Bladder microvascular endothelial cell (primary cell): Measurements from ENCODE around the gene CKAP2L. TPM values are rescaled to one million over a fixed set of nuclear protein-coding genes. Genes with fewer than 3 reads are reported as not detected.

ENCODE experiments used
- total RNA-seq: library from RNA; depleted of rRNA; stranded (reverse); fragments of >200 nt; gene quantifications from 2 replicates; pipeline ENCODE4 v1.2.3, GENCODE V29; 2014

Gene CKAP2L
- total RNA-seq: 3.8 and 4.5 TPM in 2 replicates

DNA sequence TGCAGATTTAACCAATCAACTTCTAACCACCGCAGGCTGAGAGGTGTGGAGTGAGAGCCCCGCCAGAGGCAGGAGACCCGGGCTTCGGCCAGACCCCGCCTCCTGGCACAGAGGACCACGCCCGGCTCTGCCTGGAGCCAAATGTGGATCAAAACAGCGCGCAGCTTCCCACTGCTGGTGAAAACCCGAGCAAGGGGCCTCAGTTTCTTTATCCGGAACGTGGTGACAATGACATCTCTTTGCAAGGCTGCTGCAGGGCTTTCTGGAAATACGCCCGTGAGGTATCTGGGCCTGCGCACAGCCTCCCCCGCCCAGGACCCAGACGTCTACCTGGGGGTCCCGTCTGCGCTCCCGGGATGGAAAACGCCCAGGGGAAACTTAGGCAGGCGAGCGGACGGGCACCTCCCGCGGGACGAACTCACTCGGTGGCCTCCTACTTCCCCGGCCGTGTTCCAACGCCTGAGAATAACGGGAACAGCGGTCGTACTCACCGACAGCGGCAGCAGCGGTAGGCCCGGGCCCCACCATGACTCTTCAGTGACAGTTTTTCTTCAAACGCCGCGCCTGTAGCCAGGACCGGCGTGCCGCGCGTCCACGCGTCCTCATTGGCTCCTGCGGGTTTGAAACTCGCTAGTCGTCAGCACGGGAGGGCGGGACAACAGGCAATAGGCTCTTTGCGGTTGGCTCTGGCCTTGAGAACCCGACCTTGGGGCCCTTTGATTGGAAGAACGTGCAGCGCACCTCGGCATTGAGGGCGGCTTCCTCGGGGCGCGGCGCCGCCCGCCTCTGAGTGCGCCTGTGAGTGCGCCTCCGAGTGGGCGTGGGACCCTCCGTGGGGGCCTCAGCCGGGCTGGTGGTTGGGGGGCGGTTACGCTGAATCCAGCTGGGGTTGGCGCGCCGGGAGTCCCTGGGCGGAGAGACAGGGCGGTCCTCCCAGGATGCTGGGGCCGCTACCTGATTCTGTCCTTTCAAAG is at the start of gene CKAP2L:
CKAP2L (minus strand) TSS at position 539 of the 974 bp plus-strand sequence; CDS start at position 528, 11 bp downstream.

DNA sequence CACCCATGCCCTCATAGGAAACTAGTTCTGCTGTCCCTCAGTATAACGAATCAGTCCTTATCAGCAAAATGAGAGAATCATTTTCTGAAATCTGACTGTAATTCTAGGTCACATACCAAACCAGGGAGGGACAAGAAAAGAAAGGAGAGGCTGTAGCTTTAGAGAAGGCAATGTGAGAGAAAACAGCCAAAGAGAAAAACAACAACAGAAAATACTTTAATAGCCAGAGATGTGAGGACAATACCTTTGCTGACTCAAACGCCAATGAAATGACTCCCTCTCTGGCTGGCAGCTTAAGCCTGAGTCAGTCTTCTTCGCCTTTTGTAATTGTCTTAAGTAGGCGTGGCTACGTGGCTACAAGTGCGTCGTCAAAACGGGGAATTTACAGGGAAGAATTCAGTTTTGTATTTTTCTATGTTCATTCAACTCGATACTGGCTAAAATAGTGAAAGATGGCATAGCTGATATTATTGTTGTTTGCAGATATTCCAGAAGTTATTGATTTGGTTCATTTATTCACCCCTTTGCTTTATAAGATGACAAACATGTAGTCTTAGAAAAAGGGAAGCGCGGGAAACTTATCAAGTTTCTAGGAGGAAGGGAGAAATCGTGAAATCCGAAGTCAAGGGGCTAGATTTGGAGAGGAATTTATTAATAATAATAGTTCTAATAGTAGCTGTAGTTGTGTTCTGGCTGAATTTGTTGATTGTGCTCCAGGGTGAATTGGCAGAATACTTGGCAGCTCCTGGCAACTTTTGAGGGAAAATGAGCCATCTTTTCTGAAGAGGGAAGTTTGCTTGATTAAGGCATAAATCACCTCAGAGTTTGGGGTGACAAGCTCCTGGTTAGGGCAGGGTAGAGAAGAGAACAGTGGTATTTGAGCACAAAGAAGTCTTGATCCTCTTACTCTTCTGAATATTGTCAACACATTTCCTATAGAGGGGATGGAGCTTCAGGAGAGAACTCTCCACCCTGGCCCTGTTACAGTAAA is 20.1 kb upstream of the CKAP2L start, which contains the start of gene IL1A:
IL1A (minus strand) TSS at position 295 of the 991 bp plus-strand sequence. CDS start 723 bp downstream, outside the sequence.

GRCh38 chr2:112720785-112721184 is 43.6 kb downstream of the CKAP2L start, which contains the start of gene NT5DC4:
TSS of gene NT5DC4 (plus strand) at chr2:112721020. CDS start at chr2:112721080, 60 bp downstream.

Other genes starting within 250 kb of the CKAP2L start
- gene POLR1B, start 222.1 kb downstream of the CKAP2L start, total RNA-seq: 10.8 and 28.3 TPM in 2 replicates
- 5.6 and 9.2 TPM in 2 replicates for gene CHCHD5, start 180.0 kb downstream of the CKAP2L start, total RNA-seq
- 40.6 and 64.7 TPM in 2 replicates for gene SLC20A1, start 118.7 kb downstream of the CKAP2L start, total RNA-seq
- gene NT5DC4, start 43.6 kb downstream of the CKAP2L start, total RNA-seq: not detected in 2 replicates
- 0.13 and 0.32 TPM in 2 replicates for gene IL1A, start 19.9 kb upstream of the CKAP2L start, total RNA-seq
- gene IL1B, start 72.2 kb upstream of the CKAP2L start, total RNA-seq: 0.25 and 0.32 TPM in 2 replicates
- gene IL37, start 146.6 kb upstream of the CKAP2L start, total RNA-seq: not detected in 2 replicates
- gene IL36G, start 213.4 kb upstream of the CKAP2L start, total RNA-seq: not detected in 2 replicates
- gene IL36A, start 240.8 kb upstream of the CKAP2L start, total RNA-seq: not detected in 2 replicates